GM10266 (cell line): ENCODE measurements around the gene EP300.

Source experiments
- DNase-seq: peaks from one replicate; pipeline ENCODE4 v3.0.0; 2012; ENCODE audit errors: extremely low spot score
- TF ChIP-seq, protein P1 (sequence below): IDR thresholded peaks from 2 replicates; pipeline ENCODE4 v1.5.1; 2012; ENCODE audit warnings: mild to moderate bottlenecking, low read depth; ENCODE audit not compliant: control insufficient read depth, insufficient read depth; ENCODE audit errors: missing control alignments

EP300 gene

DNA sequence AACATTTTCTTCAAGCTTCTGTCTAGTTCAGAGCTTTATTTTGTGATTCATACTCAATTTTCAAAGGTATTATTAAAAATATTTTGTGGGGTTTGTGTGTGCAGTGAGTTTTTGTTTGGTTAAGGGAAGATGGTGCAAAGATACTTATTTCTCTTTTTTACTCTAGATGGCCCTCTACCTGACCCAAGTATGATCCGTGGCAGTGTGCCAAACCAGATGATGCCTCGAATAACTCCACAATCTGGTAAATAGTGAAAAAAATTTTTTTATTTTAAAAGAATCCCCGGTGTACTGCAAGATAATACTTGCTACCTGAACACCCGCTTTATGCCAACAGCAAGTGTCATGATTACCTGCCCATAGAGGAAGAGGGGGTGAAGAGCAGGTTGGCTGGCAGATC lies 54.2 kb downstream of the EP300 start:
- TF ChIP-seq, protein P1, sequence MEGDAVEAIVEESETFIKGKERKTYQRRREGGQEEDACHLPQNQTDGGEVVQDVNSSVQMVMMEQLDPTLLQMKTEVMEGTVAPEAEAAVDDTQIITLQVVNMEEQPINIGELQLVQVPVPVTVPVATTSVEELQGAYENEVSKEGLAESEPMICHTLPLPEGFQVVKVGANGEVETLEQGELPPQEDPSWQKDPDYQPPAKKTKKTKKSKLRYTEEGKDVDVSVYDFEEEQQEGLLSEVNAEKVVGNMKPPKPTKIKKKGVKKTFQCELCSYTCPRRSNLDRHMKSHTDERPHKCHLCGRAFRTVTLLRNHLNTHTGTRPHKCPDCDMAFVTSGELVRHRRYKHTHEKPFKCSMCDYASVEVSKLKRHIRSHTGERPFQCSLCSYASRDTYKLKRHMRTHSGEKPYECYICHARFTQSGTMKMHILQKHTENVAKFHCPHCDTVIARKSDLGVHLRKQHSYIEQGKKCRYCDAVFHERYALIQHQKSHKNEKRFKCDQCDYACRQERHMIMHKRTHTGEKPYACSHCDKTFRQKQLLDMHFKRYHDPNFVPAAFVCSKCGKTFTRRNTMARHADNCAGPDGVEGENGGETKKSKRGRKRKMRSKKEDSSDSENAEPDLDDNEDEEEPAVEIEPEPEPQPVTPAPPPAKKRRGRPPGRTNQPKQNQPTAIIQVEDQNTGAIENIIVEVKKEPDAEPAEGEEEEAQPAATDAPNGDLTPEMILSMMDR, result no peak
- no peak for DNase-seq

GRCh38 chr22:41147722-41148121 lies 55.3 kb downstream of the EP300 start:
- DNase-seq, result no peak

DNA sequence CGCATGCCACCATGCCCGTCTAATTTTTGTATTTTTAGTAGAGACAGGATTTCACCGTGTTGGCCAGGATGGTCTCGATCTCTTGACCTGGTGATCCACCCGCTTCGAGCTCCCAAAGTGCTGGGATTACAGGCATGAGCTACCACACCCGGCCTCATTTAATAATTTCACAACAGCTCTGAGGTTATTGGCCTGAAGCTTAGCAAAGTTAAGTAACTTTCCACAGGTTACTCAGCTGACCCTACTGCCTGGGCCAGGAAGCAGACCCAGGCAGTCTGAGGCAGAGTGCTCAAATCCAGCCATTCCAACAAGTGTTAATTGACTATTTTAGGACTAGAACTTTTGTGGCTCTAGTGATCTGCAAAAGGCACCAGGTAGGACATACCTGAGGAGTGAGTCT lies 60.5 kb downstream of the EP300 start:
- no peak for DNase-seq
- TF ChIP-seq, protein P1, result no peak

More at GRCh38 chr22:41147722-41148121, 55.3 kb downstream of the EP300 start:
- TF ChIP-seq, protein P1, result no peak

DNA sequence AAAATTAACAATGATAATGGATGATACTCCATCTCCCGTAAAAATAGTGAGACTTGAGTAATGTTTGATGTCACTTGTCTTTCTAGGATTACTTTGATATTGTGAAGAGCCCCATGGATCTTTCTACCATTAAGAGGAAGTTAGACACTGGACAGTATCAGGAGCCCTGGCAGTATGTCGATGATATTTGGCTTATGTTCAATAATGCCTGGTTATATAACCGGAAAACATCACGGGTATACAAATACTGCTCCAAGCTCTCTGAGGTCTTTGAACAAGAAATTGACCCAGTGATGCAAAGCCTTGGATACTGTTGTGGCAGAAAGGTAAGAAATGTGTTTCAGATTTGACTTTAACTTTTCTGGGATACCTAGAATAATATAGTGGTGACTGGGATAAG lies 64.7 kb downstream of the EP300 start:
- no peak for DNase-seq
- TF ChIP-seq, protein P1, result no peak

DNA sequence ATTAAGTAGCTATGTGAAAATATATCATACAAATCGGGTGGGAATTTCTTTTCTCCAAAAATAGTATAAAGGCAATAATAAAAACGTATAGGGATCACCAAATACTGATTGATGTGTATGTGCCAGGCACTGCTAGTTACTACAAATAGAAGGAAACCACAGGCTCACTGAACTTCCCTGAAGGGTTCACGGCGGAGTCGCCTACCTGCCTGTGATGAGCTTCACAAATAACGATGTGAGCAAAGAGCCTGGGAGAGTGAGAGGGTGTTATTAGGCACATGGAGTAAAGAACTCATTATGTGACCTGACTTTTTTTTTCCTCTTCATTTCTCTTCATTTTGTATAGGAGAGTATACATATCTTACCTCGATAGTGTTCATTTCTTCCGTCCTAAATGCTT lies 76.8 kb downstream of the EP300 start:
- TF ChIP-seq, protein P1, result no peak
- DNase-seq, result no peak

DNA sequence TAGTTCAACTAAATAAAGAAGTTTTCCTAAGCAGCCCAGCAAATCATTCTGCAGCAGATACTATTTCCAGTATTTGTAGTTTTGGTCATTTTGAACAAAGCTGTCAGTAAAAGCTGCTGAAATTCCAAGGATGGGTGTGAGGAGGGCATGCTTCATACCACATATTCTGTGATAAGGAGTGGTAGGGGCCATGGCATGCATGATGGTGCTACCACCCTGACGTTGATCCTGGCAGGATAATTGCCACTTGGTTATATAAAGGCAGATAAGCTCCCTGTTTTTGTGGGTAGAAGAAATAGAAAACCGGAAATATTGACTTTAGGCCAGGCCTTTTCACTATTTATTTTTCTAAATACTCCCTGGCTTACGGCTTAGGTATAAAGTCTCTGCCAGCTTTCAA lies 79.6 kb downstream of the EP300 start:
- TF ChIP-seq, protein P1, result no peak
- no peak for DNase-seq

- no peak for DNase-seq
- TF ChIP-seq, protein P1, result no peak
These were observed 83.2 kb downstream of the EP300 start for GRCh38 chr22:41175546-41175945.
